H9 (cell line): ENCODE measurements around the gene FCMR. TPM values are rescaled to one million over a fixed set of nuclear protein-coding genes. Genes with fewer than 3 reads are reported as not detected.

Source experiments
- DNase-seq: peaks from one replicate; pipeline ENCODE4 v3.0.0-alpha.2; 2017
- H2AFZ ChIP-seq: one replicate; pipeline ENCODE4 v1.6.1; 2013; ENCODE audit warnings: mild to moderate bottlenecking, low read length, control low read depth, moderate library complexity
- H2AK5ac ChIP-seq: 2 replicates; pipeline ENCODE4 v1.6.1; 2013; ENCODE audit warnings: low read length, control low read depth, mixed read lengths; ENCODE audit not compliant: insufficient read length
- H2BK120ac ChIP-seq: one replicate; pipeline ENCODE4 v1.6.1; 2013; ENCODE audit warnings: low read depth, mild to moderate bottlenecking, low read length, control low read depth, inconsistent platforms; ENCODE audit not compliant: poor library complexity, severe bottlenecking
- H2BK12ac ChIP-seq: 2 replicates; pipeline ENCODE4 v1.6.1; 2013; ENCODE audit warnings: low read length, control low read depth, mixed read lengths, low read depth; ENCODE audit not compliant: insufficient read length
- H2BK15ac ChIP-seq: 2 replicates; pipeline ENCODE4 v1.6.1; 2013; ENCODE audit warnings: low read depth, low read length, control low read depth
- H2BK20ac ChIP-seq: one replicate; pipeline ENCODE4 v1.6.1; 2013; ENCODE audit warnings: low read depth, mild to moderate bottlenecking, low read length, control low read depth, inconsistent platforms; ENCODE audit not compliant: poor library complexity, severe bottlenecking
- H2BK5ac ChIP-seq: 2 replicates; pipeline ENCODE4 v1.6.1; 2013; ENCODE audit warnings: low read length, control low read depth, mixed read lengths; ENCODE audit not compliant: insufficient read length
- H3K14ac ChIP-seq: 2 replicates; pipeline ENCODE4 v1.6.1; 2013; ENCODE audit warnings: low read length, control low read depth; ENCODE audit not compliant: insufficient read depth
- H3K18ac ChIP-seq: 2 replicates; pipeline ENCODE4 v1.6.1; 2013; ENCODE audit warnings: low read depth, mild to moderate bottlenecking, mixed read lengths, low read length, control low read depth; ENCODE audit not compliant: insufficient read length
- H3K23ac ChIP-seq: 2 replicates; pipeline ENCODE4 v1.6.1; 2013; ENCODE audit warnings: low read length, control low read depth, mixed read lengths, low read depth; ENCODE audit not compliant: insufficient read length
- H3K23me2 ChIP-seq: 2 replicates; pipeline ENCODE4 v1.6.1; 2013; ENCODE audit warnings: low read depth, mild to moderate bottlenecking, mixed read lengths, low read length, control low read depth; ENCODE audit not compliant: insufficient read length, poor library complexity, severe bottlenecking
- H3K27ac ChIP-seq: 2 replicates; pipeline ENCODE4 v1.5.1; 2013; ENCODE audit warnings: low read length, control low read depth, mixed read lengths, low read depth; ENCODE audit not compliant: insufficient read length
- H3K27me3 ChIP-seq: 2 replicates; pipeline ENCODE4 v1.6.1; 2013; ENCODE audit warnings: low read length, control low read depth, inconsistent platforms; ENCODE audit not compliant: insufficient read depth
- H3K4ac ChIP-seq: 2 replicates; pipeline ENCODE4 v1.6.1; 2013; ENCODE audit warnings: low read depth, mild to moderate bottlenecking, control low read depth, inconsistent platforms, low read length, moderate library complexity
- H3K4me1 ChIP-seq: 2 replicates; pipeline ENCODE4 v1.6.1; 2013; ENCODE audit warnings: low read length, control low read depth, inconsistent platforms; ENCODE audit not compliant: insufficient read depth
- H3K4me2 ChIP-seq: 2 replicates; pipeline ENCODE4 v1.6.1; 2013; ENCODE audit warnings: low read length, control low read depth, mixed read lengths; ENCODE audit not compliant: insufficient read length, insufficient read depth
- H3K56ac ChIP-seq: 2 replicates; pipeline ENCODE4 v1.6.1; 2013; ENCODE audit warnings: low read depth, mild to moderate bottlenecking, mixed read lengths, low read length, control low read depth; ENCODE audit not compliant: insufficient read length
- H3K79me1 ChIP-seq: 2 replicates; pipeline ENCODE4 v1.6.1; 2013; ENCODE audit warnings: low read depth, mild to moderate bottlenecking, moderate library complexity, low read length, control low read depth, inconsistent platforms; ENCODE audit not compliant: insufficient read depth, poor library complexity, severe bottlenecking
- H3K79me2 ChIP-seq: 2 replicates; pipeline ENCODE4 v1.6.1; 2013; ENCODE audit warnings: low read length, control low read depth, inconsistent platforms; ENCODE audit not compliant: insufficient read depth
- H3K9ac ChIP-seq: 2 replicates; pipeline ENCODE4 v1.6.1; 2013; ENCODE audit warnings: low read length, control low read depth, mixed read lengths; ENCODE audit not compliant: insufficient read length; ENCODE audit errors: extremely low read depth
- H3K9me3 ChIP-seq: one replicate; pipeline ENCODE4 v1.6.1; 2013; ENCODE audit warnings: low read depth, low read length, inconsistent platforms; ENCODE audit not compliant: control insufficient read depth
- H3T11ph ChIP-seq: one replicate; pipeline ENCODE4 v1.6.1; 2013; ENCODE audit warnings: mild to moderate bottlenecking, low read length, control low read depth, inconsistent platforms
- H4K20me1 ChIP-seq: one replicate; pipeline ENCODE4 v1.6.1; 2013; ENCODE audit not compliant: control insufficient read depth, insufficient read length, insufficient read depth
- H4K5ac ChIP-seq: 2 replicates; pipeline ENCODE4 v1.6.1; 2013; ENCODE audit warnings: low read depth, mild to moderate bottlenecking, mixed read lengths, low read length, control low read depth; ENCODE audit not compliant: insufficient read length
- H4K8ac ChIP-seq: replicated peaks from 2 replicates; pipeline ENCODE4 v1.6.1; 2013; ENCODE audit warnings: low read length, control low read depth, mixed read lengths, low read depth; ENCODE audit not compliant: insufficient read length
- H4K91ac ChIP-seq: 2 replicates; pipeline ENCODE4 v1.6.1; 2013; ENCODE audit warnings: low read depth, mild to moderate bottlenecking, moderate library complexity, mixed read lengths, low read length, control low read depth; ENCODE audit not compliant: insufficient read length
- H3K27ac Mint-ChIP-seq, 3 experiments: 2 replicates in 2 of 3; 3 replicates in 1 of 3; pipeline ENCODE4 v1.8.0; 2020 to 2021; ENCODE audit warnings: mixed read lengths in 3 of 3, mild to moderate bottlenecking in 1 of 3, moderate library complexity in 1 of 3
- H3K27me3 Mint-ChIP-seq: 2 replicates; pipeline ENCODE4 v1.8.0; 2021; ENCODE audit warnings: low read depth, mild to moderate bottlenecking, moderate library complexity, mixed read lengths
- H3K36me3 Mint-ChIP-seq, 3 experiments: 2 replicates in 2 of 3; 3 replicates in 1 of 3; pipeline ENCODE4 v1.8.0; 2020 to 2021; ENCODE audit warnings: low read depth in 3 of 3, mixed read lengths in 3 of 3; ENCODE audit not compliant: insufficient read depth in 1 of 3
- H3K4me1 Mint-ChIP-seq, 2 experiments: 2 replicates each; pipeline ENCODE4 v1.8.0; 2020; ENCODE audit warnings: mixed read lengths in 2 of 2
- H3K4me3 Mint-ChIP-seq, 2 experiments: 2 replicates in 1 of 2; 3 replicates in 1 of 2; pipeline ENCODE4 v1.8.0; 2020 to 2021; ENCODE audit warnings: mild to moderate bottlenecking in 2 of 2, mixed read lengths in 2 of 2, moderate library complexity in 1 of 2
- H3K9me3 Mint-ChIP-seq, 2 experiments: 2 replicates in 1 of 2; 3 replicates in 1 of 2; pipeline ENCODE4 v1.8.0; 2020; ENCODE audit warnings: mild to moderate bottlenecking in 2 of 2, mixed read lengths in 2 of 2, moderate library complexity in 1 of 2
- CTCF ChIP-seq: fragments of 200-600 bp; sonication (generic); conservative IDR thresholded peaks from 3 replicates; pipeline ENCODE4 v1.8.0; 2021; ENCODE audit warnings: antibody characterized with exemption, mild to moderate bottlenecking
- WGBS: extraction: QIAGEN DNeasy Blood & Tissue Kit; methylation state at CpG from one replicate; pipeline ENCODE4 v1.1.7; 2013; ENCODE audit warnings: missing lambda C conversion rate, low lambda C conversion rate, mixed read lengths; ENCODE audit not compliant: insufficient read length; ENCODE audit errors: extremely low coverage; 5-methylcytosine and 5-hydroxymethylcytosine counted together
- total RNA-seq: library from RNA; stranded (reverse); gene quantifications from 2 replicates; pipeline ENCODE4 v1.2.1, GENCODE V29; 2021

FCMR gene
- total RNA-seq, 1 experiment from 2014 or later, result not detected

GRCh38 chr1:206951318-206952100 lies 29.8 kb upstream of the FCMR start:
- TF ChIP-seq CTCF, result no peak
- no CpG with 5 or more reads among the region's 4 CpGs for WGBS
- Histone ChIP-seq H3K4me2 (no peak overlapping the region), H2BK5ac (no peak overlapping the region), H2BK20ac (no peak overlapping the region), H3K14ac (no peak overlapping the region), H4K20me1 (no peaks in the 10 kb centered on the region), H2BK12ac (no peak overlapping the region), H3T11ph (no peak overlapping the region), H3K56ac (no peak overlapping the region), H3K79me2 (no peaks in the 10 kb centered on the region), H4K8ac (no peak overlapping the region), H3K27me3 (no peaks in the 10 kb centered on the region), H3K9ac (no peak overlapping the region), H4K5ac (no peak overlapping the region), H3K23me2 (no peaks in the 10 kb centered on the region), H2BK15ac (no peak overlapping the region), H2BK120ac (no peak overlapping the region), H3K9me3 (no peaks in the 10 kb centered on the region), H3K23ac (no peak overlapping the region), H3K18ac (no peak overlapping the region), H3K27ac (no peak overlapping the region), H4K91ac (no peak overlapping the region), H3K79me1 (no peaks in the 10 kb centered on the region), H2AK5ac (no peak overlapping the region), H3K4me1 (no peaks in the 10 kb centered on the region), H2AFZ (no peak overlapping the region), H3K4ac (no peak overlapping the region)
- no peak for DNase-seq
- no peak overlapping the region for H3K4me3 Mint-ChIP-seq
- no peak overlapping the region for H3K27ac Mint-ChIP-seq
- H3K9me3 Mint-ChIP-seq, result no peaks in the 10 kb centered on the region
- peaks cover 0 to 6% of the 10 kb centered on the region in 2 experiments; a peak in 2 of 4 replicates for H3K4me1 Mint-ChIP-seq
- H3K36me3 Mint-ChIP-seq, result no peaks in the 10 kb centered on the region; a peak in 1 of 7 replicates
- H3K27me3 Mint-ChIP-seq, result peaks cover 19% of the 10 kb centered on the region
